HG03457 (cell line): ENCODE results near the gene PEMT.

Experiments
- ATAC-seq: cut with Tn5 transposase; IDR thresholded peaks from one replicate; pipeline ENCODE4 v1.9.1; 2021; ENCODE audit warnings: moderate number of reproducible peaks; ENCODE audit not compliant: unreplicated experiment

PEMT gene

DNA sequence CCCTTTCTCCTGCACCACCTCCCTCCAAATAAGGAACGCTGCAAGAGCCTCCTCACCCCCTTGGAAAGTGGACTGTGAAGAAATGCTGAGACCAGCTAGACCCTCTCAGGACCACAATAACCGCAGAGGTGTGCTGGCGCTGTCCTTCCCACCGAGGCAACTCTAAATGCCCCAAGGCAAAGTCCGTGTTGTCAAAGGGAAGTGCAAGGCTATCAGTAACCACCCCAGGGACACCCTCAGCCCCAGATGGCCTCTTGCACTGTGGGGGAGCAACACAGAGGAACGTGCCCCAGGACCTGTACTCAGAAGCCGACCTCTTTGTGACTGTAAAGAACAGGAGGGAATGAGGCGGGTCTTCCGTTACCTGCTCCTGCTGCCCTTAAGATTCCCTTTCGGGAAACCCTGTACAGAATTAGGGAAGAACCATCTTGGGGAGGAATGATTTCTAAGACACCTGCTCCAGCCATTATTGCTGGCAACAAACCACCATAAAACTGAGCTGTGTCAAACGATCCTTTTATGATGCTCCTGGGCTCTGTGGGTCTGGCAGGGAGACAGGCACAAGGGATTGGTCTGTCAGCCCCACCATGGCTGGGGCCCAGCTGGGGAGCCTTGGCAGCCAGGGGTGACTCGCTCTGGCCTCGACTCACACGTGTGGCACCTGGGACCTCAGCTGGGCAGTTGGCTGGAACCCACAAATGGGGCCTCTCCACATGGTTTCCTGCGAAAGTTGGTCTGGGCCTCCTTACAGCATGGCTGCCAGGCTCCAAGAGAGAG, 129.3 kb downstream of the PEMT start:
- ATAC-seq, result no peak

DNA sequence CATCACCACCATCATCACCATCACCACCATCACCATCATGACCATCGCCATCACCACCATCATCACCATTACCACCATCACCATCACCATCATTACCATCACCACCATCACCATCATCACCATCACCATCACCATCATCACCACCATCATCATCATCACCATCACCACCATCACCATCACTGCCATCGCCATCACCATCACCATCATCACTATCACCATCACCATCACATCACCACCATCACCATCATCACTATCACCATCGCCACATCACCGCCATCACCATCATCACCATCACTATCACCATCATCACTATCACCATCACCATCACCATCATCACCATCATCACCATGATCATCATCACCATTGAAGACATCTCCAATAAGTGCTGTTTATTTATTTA, 131.5 kb downstream of the PEMT start:
- ATAC-seq, result no peak

DNA sequence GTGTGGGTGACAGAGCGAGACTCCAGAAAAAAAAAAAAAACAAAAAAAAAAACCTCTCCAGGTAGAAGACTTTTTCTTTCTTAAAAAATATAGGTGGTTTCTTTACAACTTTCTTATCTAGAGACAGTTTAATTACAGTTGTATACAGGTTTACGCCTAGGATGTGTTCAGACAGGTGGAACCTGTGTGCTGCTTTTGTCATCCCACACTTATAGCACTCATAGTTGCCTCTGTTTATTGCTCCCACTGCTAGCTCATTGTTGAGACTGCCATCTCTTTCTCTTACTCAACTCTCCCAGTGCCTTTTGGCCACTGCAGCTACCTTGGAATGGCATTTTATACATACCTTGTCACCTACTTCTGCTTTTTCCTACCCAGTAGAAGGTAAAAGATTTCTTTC, 133.8 kb downstream of the PEMT start:
- ATAC-seq, result no peak

DNA sequence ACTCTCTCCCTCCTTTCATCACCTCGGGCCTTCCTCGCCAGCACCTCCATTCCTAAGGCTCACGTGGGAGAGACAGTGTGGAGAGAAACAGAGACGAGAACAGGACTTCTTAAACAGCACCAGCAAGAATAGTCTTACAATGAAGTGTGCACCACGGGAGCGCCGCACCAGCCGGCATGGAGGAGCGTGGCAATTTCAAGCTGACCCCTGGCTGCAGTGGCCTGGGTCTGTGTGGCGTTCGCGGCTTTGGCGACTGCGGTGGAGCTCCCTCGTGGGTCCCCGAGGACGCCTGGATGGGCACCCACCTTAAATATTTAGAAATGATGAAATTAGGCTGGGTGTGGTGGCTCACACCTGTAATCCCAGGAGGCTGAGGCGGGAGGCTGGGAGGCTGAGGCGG, 135.3 kb downstream of the PEMT start:
- ATAC-seq, result no peak
